HG03432 (cell line): Measurements from ENCODE around the gene SLC34A3.
"Not testable (repeated sequence)": the region's sequence is repeated elsewhere in the genome, so short reads cannot be mapped to it uniquely, and the experiment has no call there.

Source experiments
- ATAC-seq: cut with Tn5 transposase; IDR thresholded peaks from one replicate; pipeline ENCODE4 v1.9.1; 2021; ENCODE audit warnings: mild to moderate bottlenecking, moderate library complexity; ENCODE audit not compliant: unreplicated experiment

The SLC34A3 gene

DNA sequence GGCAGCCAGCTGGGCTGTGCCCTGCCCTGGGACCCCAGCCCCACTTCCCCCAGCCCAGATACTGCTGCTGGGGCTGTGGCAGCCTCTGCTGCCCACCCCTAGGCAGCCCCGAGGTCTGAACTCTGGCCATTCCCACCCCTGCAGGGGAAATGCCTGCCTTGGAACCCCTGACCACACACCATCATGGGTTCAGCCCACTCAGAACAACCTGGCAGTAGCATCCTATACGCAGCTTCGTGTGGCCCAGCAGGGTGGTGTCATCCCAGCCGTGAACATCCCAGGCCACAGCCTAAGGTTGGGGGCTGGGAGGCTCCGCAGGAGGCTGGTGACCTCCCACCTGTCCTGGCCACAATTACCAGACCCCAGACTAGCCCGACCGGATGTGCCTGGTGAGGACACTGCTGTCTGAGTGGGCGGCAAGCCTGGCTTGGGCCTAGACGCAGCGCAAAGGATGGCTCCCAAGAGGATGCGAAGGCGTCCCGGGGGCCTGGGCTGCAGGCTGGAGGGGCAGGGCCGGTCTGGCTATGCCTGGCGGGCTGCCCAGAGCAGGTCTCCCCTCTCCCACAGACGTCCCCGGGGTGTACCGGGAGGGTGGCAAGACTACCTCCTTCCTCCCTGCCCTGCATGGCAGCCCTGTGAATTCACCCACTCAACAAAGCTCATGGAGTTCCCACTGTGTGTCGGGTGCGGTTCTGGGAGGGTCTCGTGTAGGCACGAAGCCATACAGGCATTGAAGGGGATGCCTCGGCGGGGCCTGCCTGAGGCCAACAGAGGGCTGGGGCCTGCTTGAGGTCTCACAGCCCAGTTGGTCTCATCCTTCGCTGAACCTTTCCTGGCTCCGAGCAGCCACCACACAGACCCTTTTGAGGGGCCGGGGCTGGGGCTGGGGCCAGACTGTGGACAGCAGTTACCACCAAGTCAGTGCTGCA, 1.5 kb upstream of the SLC34A3 start:
- ATAC-seq = no peak

DNA sequence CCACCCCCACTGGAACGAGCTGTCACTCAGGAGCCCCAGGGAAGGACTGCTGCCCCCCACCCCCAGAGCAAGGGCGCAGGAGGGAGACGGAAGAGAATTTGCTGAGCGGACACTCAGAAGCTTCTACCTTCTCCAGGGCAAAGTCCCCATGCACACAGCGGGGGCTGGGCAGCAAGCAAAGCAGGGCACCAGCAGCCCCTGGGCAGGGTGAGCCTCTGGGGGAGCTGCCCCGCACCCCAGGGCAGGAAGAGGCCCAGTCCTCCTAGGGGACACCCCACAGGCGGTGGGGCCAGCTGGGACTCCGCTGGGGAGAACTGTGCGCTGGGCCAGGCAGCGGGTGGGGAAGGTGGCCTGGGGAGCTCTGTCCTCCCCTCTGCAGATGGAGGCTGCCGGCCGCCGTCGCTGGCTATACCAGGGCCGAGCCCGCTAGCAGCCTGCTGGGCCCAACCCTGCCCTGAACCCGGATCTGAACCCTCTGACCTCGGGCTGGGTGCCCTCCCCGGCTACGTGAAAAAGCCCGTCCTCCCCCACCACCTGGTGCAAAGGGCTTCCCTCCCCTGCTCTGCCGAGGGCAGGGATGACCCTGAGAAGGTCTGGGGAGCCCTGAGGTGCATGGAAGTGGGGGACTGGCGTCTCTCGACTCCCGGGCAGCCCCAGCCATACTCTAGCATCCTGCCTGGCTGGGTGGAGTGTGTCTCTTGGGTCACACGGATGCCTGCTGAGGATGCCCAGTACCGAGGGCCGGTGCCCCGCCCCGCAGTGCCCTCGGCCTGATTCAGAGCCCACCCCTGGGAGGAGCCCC, 597 bp upstream of the SLC34A3 start:
- ATAC-seq = no peak

DNA sequence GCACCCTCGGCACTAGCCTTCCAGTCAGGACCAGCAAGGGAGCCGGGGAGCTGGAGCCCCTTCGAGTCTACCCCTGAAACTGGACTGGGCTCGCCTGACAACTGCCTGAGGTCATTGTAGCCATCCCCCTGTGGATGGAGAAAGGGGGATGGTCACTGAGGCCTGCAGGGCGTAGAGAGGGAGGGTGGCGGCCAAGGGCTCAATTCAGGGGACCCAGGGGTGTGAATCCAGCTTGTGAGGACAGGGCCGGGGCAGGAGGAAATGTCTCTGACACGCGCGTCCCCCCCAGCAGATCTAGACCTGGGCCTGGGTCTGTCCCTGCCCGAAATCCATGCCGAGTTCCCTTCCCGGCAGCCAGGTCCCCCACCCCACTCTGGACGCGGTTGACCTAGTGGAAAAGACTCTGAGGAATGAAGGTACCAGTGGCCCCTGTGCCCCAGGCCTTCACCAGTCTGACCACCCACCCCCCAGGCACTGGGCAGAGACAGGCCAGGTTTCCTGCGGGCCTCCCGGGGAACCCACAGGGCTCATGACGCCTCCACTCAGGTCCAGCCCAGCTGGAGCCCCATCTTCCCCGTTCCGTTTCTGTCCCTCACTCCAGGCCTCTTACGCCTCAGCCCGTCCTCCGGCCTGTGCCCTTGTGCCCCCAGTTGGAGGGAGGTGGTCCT, 805 bp downstream of the SLC34A3 start:
- ATAC-seq = no peak

DNA sequence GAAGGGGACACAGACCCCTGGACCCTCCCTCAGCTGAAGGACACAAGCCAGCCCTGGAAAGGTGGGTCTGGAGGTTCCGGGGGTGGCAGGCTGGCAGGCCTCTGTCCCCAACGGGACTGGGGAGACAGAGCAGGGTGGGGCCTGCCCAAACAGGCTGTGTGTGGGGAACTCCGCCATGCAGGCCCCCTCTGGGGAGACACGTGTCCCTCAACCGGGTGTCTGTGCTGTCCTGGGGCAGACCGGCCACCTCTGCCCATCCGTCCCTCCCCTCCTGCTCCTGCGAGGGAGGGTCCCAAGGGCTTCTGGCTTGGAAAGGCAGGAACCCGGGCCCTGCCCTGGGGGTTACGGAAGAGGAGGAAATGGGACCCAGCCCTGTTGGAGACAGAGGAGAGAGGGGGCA, 1.4 kb downstream of the SLC34A3 start:
- ATAC-seq = no peak

DNA sequence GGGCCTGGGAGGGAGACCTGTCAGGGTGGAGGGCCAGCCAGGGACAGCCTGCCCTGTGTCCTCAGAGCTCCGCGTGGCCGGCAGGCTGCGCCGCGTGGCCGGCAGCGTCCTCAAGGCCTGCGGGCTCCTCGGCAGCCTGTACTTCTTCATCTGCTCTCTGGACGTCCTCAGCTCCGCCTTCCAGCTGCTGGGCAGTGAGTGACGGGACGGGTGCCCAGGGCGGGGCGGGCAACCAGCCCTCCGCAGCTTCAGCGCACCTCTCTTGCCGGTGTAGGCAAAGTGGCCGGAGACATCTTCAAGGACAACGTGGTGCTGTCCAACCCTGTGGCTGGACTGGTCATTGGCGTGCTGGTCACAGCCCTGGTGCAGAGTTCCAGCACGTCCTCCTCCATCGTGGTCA, 1.8 kb downstream of the SLC34A3 start:
- ATAC-seq = no peak

DNA sequence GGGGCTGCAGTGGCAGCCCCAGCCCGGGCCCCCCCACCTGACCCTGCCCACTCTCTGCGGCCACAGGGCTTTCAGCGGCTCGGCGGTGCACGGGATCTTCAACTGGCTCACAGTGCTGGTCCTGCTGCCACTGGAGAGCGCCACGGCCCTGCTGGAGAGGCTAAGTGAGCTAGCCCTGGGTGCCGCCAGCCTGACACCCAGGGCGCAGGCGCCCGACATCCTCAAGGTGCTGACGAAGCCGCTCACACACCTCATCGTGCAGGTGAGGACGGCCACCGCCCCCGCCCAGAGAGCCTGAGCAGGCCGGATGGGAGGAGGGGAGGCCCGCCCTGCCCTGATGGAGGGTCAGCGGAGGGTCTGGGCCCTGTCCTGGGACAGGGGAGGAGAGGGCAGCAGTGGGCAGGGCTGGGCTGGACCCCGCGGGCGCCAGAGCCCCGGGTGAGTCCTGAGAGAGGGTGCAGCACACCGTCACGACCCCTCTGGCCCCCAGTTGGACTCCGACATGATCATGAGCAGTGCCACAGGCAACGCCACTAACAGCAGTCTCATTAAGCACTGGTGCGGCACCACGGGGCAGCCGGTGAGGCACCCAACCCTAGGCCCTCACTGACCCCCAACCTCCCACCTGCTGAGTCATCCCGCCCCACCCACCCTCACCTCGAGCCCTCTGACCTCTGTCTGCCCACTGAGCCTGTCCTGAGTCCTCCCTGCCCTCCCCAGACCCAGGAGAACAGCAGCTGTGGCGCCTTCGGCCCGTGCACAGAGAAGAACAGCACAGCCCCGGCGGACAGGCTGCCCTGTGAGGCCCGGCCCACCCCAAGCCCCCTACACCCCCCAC, 2.7 kb downstream of the SLC34A3 start:
- no peak for ATAC-seq

DNA sequence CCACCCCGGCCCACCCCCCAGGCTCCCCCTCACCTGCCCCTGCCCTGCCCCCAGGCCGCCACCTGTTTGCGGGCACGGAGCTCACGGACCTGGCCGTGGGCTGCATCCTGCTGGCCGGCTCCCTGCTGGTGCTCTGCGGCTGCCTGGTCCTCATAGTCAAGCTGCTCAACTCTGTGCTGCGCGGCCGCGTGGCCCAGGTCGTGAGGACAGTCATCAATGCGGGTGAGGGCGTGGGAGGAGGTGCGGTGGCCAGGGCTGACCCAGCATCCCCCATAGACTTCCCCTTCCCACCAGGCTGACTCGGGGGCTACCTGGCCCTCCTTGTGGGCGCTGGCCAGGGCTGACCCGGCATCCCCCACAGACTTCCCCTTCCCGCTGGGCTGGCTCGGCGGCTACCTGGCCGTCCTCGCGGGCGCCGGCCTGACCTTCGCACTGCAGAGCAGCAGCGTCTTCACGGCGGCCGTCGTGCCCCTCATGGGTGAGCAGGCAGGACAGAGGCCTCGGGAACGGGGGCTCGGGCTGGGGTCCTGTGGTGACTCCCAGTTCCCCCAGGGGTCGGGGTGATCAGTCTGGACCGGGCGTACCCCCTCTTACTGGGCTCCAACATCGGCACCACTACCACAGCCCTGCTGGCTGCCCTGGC, 3.5 kb downstream of the SLC34A3 start:
- no peak for ATAC-seq

DNA sequence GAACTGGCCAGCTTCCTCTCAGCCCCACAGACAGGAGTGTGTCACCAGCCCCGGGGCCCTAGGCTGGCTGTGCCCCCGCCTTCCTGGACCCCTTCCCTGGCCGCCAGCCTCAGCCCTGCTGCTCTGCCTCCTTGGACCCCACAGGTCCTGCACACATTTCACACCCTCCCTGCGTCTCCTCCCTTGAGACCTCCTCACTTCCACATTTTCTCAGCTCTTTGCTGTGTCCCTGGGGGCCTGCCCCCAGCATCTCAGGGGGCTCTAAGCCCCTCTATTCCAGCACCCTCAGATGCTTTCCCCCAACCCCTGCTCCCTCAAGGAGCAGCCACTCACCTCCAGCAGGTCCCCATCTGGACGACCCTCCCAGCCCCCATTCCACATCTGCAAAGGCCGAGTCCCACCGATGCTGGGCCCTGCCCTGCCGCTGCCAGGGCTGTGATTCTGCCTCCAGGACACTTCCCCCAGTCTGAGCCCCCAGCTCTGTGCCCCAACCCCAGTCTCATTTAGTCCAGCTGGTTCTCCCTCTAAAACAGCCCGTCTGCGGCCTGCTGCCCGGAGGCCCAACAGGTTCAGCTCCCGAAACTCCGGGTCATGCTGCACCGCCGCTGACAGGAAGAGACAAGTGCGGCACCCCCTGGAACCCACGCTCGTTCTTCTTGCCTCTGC, 4.2 kb downstream of the SLC34A3 start:
- no peak for ATAC-seq

DNA sequence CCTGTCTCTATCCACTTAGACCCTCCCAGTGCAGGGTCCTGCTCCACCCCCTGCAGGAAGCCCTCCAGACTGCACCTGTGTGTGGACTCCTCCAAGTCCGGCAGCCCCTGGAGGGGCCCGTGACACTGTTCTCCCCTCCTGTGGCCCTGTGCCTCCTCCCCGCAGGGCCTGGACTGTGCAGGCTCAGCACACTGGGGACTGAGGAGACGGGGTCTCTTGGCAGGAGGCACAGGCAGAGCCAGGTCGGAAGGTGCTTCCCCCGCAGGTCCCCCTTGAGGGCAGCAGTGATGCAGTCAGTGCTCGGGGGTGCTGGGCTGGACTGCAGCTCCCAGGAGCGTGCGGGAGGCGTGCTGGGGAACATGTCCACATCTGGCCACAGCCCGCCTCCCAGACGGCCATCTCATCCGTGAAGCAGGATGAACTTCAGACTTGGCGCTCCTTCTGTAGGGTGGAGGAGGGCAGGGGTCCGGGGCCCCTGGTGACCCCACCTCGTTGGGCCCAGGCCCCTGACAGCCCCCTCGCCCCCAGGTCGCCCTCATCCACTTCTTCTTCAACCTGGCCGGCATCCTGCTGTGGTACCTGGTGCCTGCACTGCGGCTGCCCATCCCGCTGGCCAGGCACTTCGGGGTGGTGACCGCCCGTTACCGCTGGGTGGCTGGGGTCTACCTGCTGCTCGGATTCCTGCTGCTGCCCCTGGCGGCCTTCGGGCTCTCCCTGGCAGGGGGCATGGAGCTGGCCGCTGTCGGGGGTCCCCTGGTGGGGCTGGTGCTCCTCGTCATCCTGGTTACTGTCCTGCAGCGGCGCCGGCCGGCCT, 4.9 kb downstream of the SLC34A3 start:
- ATAC-seq = no peak

DNA sequence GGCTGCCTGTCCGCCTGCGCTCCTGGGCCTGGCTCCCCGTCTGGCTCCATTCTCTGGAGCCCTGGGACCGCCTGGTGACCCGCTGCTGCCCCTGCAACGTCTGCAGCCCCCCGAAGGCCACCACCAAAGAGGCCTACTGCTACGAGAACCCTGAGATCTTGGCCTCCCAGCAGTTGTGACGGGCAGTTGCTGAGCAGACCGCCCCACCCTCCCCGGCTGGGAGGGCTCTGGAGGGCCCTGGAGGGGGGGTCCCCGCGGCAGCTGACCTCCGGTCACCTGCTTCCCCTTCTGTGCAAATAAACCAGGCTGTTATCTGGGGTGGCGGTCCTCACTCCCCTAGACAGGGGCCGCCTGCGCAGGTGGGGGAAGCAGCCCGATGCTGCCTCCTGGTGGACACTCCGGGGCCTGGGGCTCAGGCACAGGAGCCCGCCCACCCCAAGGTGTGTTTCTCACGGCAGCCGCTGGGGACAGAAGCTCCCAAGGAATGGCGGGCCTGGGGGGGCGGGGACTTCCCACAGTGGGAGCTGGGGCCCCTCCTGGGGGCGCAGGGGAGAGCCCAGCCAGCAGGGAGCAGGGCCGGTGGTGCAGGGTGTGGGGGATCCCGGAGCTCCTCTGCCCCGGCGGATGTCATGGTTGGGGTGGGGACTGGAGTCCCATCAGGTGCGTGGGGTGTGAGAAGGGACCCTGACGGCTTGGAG, 5.7 kb downstream of the SLC34A3 start:
- peak; percentile 19 for ATAC-seq

DNA sequence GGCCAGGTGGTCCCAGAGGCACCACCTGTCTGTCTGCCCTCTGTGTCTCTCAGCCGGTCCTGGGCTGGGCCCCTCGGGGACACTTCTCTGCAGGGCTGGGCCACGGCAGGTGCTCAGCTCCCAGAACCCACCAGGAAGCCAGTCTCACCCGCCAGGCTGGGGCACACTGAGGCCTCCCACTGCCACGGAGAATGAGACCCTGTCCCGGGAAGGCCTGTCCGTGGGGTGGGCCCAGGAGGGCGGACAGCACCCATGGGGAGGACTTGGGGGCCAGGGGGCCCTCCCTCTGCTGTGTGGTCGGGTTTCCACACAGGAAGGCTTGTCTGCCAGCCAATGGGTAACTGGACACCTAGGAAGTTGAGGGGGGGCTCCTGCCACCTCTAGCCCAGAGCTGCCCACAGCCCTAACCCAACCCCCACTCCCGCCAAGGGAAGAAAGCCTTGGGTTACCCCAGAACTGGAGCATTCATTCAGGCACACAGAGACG, 6.3 kb downstream of the SLC34A3 start:
- no peak for ATAC-seq

DNA sequence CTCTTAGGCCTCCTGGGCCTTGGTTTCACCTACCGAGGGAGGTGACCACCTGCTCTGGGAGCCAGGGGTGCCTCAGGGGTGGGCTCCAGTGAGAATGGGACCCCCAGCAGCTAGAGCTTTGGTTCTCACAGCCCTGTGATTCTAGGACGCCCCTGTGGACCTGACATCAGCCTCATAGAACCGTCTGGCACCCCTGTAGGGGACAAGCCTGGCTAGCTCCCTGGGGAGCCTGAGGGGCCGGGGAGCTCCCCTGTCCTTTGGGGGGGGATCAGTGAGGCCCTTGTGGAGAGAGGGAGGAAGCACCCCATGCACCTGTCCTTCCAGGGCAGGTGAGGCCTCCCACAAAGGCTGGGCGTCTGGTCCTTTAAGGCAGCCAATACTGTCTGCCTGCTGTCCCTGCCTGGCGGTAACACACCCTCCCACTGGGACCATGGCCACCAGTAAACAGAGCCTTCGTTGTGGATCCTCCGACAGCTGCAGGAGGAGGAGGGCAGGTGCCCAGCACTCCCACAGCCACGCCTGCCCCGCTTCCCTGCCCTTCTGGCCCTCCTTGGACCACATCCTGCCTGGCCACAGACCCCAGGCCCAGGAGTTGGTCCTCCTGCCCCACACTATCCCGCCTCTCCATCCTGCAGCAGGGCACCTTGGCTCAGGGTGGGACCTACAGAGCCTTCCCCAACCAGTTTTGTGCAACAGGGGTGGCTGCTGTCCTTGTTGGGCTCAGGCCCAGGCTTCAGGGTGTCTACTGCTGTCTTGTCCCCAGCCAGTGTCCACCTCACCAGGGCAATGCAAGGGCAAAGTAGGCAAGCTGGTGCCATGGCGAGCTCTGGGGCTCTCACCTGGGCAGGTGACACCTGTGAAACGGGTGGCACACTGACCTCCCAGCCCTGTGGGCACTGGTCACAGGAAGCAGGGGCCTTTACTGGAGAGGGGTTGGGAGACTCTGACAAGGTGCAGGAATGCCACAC, 7.3 kb downstream of the SLC34A3 start:
- ATAC-seq = no peak

DNA sequence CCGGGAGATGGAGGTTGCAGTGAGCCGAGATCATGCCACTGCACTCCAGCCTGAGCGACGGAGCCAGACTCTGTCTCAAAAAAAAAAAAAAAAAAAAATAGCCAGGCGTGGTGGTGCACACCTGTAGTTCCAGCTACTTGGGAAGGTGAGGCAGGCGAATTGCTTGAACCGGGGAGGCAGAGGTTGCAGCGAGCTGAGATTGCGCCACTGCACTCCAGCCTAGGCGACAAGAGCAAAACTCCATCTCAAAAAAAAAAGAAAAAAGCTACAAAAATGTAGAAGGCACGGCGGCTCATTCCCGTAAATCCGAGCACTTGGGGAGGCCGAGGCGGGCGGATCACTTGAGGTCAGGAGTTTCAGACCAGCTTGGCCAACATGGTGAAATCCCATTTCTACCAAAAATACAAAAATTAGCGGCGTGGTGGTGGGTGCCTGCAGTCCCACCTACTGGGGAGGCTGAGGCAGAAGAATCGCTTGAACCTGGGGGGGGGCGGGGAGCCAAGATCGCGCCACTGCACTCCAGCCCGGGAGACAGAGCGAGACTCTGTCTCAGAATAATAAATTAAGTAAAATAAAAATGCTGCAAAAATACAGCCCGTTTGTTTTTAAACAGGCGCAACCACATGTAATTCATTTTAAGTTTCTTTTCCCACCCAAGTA, 9.0 kb downstream of the SLC34A3 start:
- ATAC-seq = not testable (repeated sequence)

DNA sequence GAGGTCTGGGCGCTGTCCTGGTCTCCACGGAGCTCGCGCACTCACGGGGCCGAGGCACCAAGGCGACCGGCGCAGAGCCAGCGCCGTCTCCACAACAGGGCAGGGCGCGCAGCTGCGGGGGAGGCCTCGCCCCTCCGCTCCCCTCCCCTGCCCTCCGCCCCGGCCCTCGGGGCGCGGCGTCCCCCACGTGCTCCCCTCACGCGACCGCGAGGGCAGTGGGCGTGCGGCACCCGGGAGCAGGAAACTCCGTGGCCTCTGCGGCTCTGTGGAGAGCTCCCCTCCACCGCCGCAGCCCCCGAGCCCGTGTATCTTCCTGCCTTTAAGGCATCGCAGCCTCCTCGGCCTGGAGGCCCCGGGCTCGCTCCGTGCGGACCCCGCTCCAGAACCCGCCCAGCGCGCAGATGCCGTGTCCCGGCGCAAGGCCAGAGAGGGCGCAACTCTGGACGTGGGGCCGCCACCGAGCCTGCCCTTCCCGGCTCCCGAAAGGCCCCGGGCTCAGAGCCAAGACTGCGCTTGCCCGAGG, 9.7 kb downstream of the SLC34A3 start:
- ATAC-seq = peak; percentile 28

DNA sequence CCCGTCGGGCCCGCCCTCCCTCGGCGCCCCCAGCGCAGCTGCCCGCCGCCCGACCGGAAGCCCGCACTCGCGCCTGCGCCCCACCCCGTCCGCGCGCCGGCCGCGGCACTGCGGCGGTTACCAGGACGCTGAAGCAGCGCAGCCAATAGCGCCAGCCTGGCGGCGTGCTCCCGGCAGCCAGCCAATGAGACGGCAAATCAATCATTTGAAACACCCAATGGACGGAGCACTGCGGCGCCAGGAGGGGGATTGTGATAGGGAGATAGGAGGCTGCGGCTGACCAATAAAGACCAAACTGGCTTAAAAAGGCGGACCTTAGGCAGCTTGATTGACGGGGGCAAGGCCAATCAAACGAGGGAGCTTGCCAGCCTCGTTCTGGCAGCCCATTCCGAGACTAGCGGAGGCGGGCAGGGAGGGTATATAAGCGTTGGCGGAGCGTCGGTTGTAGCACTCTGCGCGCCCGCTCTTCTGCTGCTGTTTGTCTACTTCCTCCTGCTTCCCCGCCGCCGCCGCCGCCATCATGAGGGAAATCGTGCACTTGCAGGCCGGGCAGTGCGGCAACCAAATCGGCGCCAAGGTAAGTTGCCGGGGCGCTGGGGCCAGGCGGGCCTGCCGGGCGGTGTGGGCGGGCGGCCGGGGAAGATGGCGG, 10.3 kb downstream of the SLC34A3 start, which contains the start of gene TUBB4B:
Gene TUBB4B (plus strand): TSS at position 447 of the 649 bp plus-strand sequence. CDS start 74 bp downstream, at position 521.
- peak; percentile 61 for ATAC-seq
